ENCODE data around the gene PRR23E. TPM values are rescaled to one million over a fixed set of nuclear protein-coding genes. Genes with fewer than 3 reads are reported as not detected.

PRR23E gene
- total and polyA plus RNA-seq, 10 of the 15 experiments (the other 5 are each of a cell fraction or from before 2014, with no cell fraction given): not detected

- H3K4me2 ChIP-seq (ENCODE audit: control insufficient read depth, insufficient read depth): no peak overlapping the region
- no peaks in the 10 kb centered on the region for H3K79me2 ChIP-seq (ENCODE audit: control insufficient read depth, insufficient read depth, low read length)
- WGBS (ENCODE audit: insufficient coverage, insufficient replicate concordance, low lambda C conversion rate, missing lambda C conversion rate): 0% methylated on average over 1 of the region's 1 CpG
- H3K27me3 ChIP-seq (replicated peaks in 1 of 2; ENCODE audit: control insufficient read depth in 2 of 2, insufficient read depth in 2 of 2, low read length in 1 of 2): no peaks in the 10 kb centered on the region; a peak in 1 of 4 replicates
- no peak for FAIRE-seq
- H4K20me1 ChIP-seq (ENCODE audit: control insufficient read depth, insufficient read depth): no peaks in the 10 kb centered on the region
- SMC1A ChIA-PET (ENCODE audit: uncharacterized antibody, unreplicated experiment): no interaction called here
- in situ Hi-C loops (cut with MboI): no loop called here
- RAD21 ChIA-PET (ENCODE audit: unreplicated experiment): no interaction called here
- POLR2A ChIA-PET: no interaction called here
- H3K9me3 ChIP-seq (replicated peaks; ENCODE audit: control insufficient read depth, insufficient read depth, low read length): peaks cover 3% of the 10 kb centered on the region; the same call in 2 of the 3 replicates
- DNase-seq (ENCODE audit: low read depth, low spot score): no peak
- no peaks in the 10 kb centered on the region for H3K36me3 ChIP-seq (ENCODE audit: control insufficient read depth in 2 of 2, insufficient read depth in 2 of 2, low read length in 1 of 2)
- no peak overlapping the region for H3K9ac ChIP-seq (ENCODE audit: control insufficient read depth, insufficient read depth, low read length)
- H3K4me1 ChIP-seq (ENCODE audit: control insufficient read depth, insufficient read depth, low read length): no peaks in the 10 kb centered on the region
- no peak for ATAC-seq
- no TSS peak for BruUV-seq (replicated peaks)
- H2AFZ ChIP-seq (ENCODE audit: control insufficient read depth, low read depth, low read length): no peak overlapping the region
- CTCF ChIA-PET: no interaction called here
- TF ChIP-seq DPF2 (IDR thresholded peaks at IDR 0.05): no peak
- TF ChIP-seq, protein P1, sequence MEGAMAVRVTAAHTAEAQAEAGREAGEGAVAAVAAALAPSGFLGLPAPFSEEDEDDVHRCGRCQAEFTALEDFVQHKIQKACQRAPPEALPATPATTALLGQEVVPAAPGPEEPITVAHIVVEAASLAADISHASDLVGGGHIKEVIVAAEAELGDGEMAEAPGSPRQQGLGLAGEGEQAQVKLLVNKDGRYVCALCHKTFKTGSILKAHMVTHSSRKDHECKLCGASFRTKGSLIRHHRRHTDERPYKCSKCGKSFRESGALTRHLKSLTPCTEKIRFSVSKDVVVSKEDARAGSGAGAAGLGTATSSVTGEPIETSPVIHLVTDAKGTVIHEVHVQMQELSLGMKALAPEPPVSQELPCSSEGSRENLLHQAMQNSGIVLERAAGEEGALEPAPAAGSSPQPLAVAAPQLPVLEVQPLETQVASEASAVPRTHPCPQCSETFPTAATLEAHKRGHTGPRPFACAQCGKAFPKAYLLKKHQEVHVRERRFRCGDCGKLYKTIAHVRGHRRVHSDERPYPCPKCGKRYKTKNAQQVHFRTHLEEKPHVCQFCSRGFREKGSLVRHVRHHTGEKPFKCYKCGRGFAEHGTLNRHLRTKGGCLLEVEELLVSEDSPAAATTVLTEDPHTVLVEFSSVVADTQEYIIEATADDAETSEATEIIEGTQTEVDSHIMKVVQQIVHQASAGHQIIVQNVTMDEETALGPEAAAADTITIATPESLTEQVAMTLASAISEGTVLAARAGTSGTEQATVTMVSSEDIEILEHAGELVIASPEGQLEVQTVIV (IDR thresholded peaks at IDR 0.05; ENCODE audit: borderline replicate concordance, partially characterized antibody): no peak
- TF ChIP-seq SPI1 (IDR thresholded peaks at IDR 0.05; ENCODE audit: borderline replicate concordance, insufficient read depth, low read depth, low read length): no peak
- no peak for TF ChIP-seq IKZF1 (conservative IDR thresholded peaks at IDR 0.05)
- TF ChIP-seq, protein P2, sequence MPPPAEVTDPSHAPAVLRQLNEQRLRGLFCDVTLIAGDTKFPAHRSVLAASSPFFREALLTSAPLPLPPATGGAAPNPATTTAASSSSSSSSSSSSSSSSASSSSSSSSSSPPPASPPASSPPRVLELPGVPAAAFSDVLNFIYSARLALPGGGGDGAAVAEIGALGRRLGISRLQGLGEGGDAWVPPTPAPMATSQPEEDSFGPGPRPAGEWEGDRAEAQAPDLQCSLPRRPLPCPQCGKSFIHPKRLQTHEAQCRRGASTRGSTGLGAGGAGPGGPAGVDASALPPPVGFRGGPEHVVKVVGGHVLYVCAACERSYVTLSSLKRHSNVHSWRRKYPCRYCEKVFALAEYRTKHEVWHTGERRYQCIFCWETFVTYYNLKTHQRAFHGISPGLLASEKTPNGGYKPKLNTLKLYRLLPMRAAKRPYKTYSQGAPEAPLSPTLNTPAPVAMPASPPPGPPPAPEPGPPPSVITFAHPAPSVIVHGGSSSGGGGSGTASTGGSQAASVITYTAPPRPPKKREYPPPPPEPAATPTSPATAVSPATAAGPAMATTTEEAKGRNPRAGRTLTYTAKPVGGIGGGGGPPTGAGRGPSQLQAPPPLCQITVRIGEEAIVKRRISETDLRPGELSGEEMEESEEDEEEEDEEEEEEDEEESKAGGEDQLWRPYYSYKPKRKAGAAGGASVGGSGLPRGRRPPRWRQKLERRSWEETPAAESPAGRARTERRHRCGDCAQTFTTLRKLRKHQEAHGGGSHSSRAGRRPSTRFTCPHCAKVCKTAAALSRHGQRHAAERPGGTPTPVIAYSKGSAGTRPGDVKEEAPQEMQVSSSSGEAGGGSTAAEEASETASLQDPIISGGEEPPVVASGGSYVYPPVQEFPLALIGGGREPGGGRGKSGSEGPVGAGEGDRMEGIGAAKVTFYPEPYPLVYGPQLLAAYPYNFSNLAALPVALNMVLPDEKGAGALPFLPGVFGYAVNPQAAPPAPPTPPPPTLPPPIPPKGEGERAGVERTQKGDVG (CRISPR knock-in tag; IDR thresholded peaks at IDR 0.05): no peak
- no peak for TF ChIP-seq NFXL1 (IDR thresholded peaks at IDR 0.05; ENCODE audit: borderline replicate concordance)
- TF ChIP-seq CHD4 (IDR thresholded peaks at IDR 0.05): no peak
- no peak overlapping the region for H3K4me3 ChIP-seq
- intact Hi-C loops (cut with micrococcal nuclease; ENCODE audit: unreplicated experiment): no loop called here
- H3K27ac ChIP-seq (ENCODE audit: control insufficient read depth, insufficient read depth): no peak overlapping the region
Measured at GRCh38 chr3:127247292-127247691, 54.4 kb downstream of the PRR23E start.

Small RNAs within 50 kb of the gene (small RNA-seq; reads per million reads assigned to genes)
- gene RF00019 (not detected), gene RNU6-1047P (not detected)

Other genes starting within 250 kb of the PRR23E start
- gene PLXNA1, start 210.0 kb upstream of the PRR23E start, total RNA-seq (2014; rRNA removed): 3.4 and 5.1 TPM in 2 replicates
- 2.6 TPM in 2 replicates for gene PLXNA1, start 210.0 kb upstream of the PRR23E start, total RNA-seq (2014; rRNA removed; fragmentation: Illumina TruSeq; extraction: Trizol)
- gene PLXNA1, start 210.0 kb upstream of the PRR23E start, total RNA-seq (2021): 9.9 and 10.3 TPM in 2 replicates
- gene PLXNA1, start 210.0 kb upstream of the PRR23E start, polyA plus RNA-seq (2011; rRNA removed): 5.8 and 16.4 TPM in 2 replicates
- gene PLXNA1, start 210.0 kb upstream of the PRR23E start, polyA plus RNA-seq (2014; fragmentation: Illumina TruSeq; extraction: Trizol): 1.8 and 2.5 TPM in 2 replicates
- gene PLXNA1, start 210.0 kb upstream of the PRR23E start, polyA plus RNA-seq (2014; fragmentation: Nextera tagmentation; extraction: Ambion mirVana): under 1 TPM; 0.03 to 0.15 TPM
- 5.4 and 6.8 TPM in 2 replicates for gene PLXNA1, start 210.0 kb upstream of the PRR23E start, polyA plus RNA-seq (2014; rRNA removed)
- under 1 TPM; 0.79 to 0.95 TPM for gene PLXNA1, start 210.0 kb upstream of the PRR23E start, polyA plus RNA-seq (2016; fragmentation: Nextera tagmentation; extraction: Ambion mirVana)
- not detected in 2 replicates for gene PRR20G, start 94.9 kb downstream of the PRR23E start, total RNA-seq (2014; rRNA removed)
- not detected in 2 replicates for gene PRR20G, start 94.9 kb downstream of the PRR23E start, total RNA-seq (2014; rRNA removed; fragmentation: Illumina TruSeq; extraction: Trizol)
- not detected in 2 replicates for gene PRR20G, start 94.9 kb downstream of the PRR23E start, total RNA-seq (2021)
- not detected in 2 replicates for gene PRR20G, start 94.9 kb downstream of the PRR23E start, polyA plus RNA-seq (2011; rRNA removed)
- not detected in 2 replicates for gene PRR20G, start 94.9 kb downstream of the PRR23E start, polyA plus RNA-seq (2014; fragmentation: Illumina TruSeq; extraction: Trizol)
- not detected for gene PRR20G, start 94.9 kb downstream of the PRR23E start, polyA plus RNA-seq (2014; fragmentation: Nextera tagmentation; extraction: Ambion mirVana)
- gene PRR20G, start 94.9 kb downstream of the PRR23E start, polyA plus RNA-seq (2014; rRNA removed): not detected in 2 replicates
- gene PRR20G, start 94.9 kb downstream of the PRR23E start, polyA plus RNA-seq (2016; fragmentation: Nextera tagmentation; extraction: Ambion mirVana): not detected